ENCODE data around the gene NOS3.
"Not testable (repeated sequence)": the region's sequence is repeated elsewhere in the genome, so short reads cannot be mapped to it uniquely, and the experiment has no call there.

NOS3 gene

DNA sequence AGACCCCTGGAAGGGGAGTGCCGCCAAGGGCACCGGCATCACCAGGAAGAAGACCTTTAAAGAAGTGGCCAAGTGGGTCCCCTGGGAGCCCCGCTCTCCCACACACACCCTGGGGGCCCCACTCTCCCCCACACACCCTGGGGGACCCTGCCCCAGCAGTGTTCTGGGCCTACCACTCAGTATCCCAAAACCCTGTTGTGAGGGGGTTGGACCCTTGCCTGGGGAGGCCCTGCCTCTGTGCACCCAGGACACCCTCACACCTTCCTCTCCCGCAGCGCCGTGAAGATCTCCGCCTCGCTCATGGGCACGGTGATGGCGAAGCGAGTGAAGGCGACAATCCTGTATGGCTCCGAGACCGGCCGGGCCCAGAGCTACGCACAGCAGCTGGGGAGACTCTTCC is 10.7 kb downstream of the NOS3 start:
- no peak for DNase-seq (ENCODE audit: low read depth)

DNA sequence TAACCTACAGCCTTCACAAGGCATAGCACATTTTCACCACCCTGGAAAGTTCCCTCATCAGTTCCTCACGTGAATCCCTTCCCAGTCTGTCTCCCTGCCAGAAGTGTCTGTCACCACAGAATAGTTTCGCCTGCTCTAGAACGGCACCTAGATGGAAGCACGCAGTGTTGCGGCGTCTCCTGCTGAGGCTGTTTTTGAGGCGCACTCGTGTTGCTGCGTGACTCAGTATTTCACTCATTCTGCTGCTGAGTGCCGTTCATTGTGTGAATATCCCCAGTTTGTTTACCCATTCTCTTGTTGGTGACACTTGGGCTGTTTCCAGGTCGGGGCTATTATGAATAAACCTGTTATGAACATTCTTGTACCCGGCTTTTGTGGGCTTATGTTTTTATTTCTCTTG is 12.8 kb downstream of the NOS3 start:
- DNase-seq (ENCODE audit: low read depth) = no peak

DNA sequence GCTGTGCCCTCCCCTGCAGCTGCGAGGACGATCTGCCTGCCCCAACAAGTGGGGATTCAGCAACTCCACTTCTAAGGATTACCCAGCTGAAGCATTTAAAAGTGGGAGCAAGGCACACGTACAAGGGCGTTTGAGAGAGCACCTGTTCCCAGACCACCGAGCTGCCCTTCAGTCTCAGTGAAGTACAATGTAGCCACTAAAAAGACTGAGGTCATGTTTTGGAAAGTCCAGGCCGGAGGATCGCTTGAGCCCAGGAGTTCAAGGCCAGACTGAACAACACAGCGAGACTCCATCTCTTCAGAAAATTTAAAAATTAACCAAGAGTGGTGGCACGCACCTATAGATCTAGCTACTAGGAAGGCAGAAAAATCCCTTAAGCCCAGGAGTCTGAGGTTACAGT is 14.7 kb downstream of the NOS3 start:
- no peak for DNase-seq (ENCODE audit: low read depth)

DNA sequence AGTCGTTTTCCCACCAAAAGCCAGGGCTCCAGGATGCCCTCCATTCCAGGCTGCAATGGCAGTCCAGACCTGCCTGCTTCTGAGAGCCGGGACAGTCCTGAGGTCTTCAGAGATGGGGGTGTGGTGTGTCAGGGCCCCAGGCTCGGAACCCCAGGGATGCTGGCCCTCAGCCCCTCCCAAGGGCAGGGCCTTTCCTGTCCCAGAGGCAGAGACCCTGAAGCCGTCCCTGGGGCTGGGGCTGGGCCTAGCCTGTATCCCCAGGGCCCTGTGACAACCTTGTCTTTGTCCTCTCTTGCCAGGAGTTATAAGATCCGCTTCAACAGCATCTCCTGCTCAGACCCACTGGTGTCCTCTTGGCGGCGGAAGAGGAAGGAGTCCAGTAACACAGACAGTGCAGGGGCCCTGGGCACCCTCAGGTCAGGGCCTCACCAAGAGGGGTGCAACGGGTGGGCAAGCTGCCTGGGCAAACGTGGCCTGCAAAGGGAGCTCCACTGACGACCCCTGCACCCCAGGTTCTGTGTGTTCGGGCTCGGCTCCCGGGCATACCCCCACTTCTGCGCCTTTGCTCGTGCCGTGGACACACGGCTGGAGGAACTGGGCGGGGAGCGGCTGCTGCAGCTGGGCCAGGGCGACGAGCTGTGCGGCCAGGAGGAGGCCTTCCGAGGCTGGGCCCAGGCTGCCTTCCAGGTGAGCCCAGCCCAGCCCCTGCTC is 15.9 kb downstream of the NOS3 start:
- no peak for DNase-seq (ENCODE audit: low read depth)

DNA sequence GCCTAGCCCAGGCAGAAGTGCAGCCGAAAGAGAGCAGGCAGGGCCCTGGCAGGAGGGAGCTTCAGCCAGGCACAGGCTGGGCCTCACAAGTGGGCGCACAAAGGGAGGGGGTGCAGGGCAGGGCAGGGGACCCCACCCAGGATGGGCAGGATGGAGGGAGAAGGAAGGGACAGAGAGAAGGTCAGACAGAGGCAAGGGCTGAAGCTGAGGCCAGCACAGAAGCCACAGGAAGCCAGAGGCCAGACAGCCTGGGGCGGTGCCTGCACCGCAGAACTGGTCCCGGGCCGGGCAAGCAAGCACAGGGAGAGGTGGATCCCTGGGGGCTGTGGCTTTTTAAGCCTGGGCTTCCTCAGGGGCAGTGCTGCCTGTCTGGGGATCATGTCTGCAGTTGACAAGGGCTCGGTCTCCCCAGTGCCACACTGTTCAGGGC is 16.7 kb downstream of the NOS3 start:
- DNase-seq (ENCODE audit: low read depth) = no peak

DNA sequence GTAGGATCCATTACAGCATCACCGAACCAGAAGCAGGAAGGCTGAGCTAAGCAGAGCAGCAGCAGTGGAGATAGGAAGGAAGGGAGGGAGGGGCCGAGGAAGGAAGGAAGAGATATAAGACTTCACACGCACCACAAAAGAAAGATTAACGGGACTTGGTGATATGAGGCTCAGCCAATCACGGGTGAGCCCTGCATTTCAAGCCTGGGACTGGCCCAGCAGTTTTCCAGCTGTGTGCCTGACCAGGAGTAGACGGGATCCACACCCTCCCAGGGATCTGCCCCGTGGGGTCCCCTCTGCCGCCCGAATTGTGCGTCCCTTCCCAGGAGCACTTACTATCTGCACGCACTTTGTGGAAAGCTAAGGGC is 17.3 kb downstream of the NOS3 start:
- no peak for DNase-seq (ENCODE audit: low read depth)

DNA sequence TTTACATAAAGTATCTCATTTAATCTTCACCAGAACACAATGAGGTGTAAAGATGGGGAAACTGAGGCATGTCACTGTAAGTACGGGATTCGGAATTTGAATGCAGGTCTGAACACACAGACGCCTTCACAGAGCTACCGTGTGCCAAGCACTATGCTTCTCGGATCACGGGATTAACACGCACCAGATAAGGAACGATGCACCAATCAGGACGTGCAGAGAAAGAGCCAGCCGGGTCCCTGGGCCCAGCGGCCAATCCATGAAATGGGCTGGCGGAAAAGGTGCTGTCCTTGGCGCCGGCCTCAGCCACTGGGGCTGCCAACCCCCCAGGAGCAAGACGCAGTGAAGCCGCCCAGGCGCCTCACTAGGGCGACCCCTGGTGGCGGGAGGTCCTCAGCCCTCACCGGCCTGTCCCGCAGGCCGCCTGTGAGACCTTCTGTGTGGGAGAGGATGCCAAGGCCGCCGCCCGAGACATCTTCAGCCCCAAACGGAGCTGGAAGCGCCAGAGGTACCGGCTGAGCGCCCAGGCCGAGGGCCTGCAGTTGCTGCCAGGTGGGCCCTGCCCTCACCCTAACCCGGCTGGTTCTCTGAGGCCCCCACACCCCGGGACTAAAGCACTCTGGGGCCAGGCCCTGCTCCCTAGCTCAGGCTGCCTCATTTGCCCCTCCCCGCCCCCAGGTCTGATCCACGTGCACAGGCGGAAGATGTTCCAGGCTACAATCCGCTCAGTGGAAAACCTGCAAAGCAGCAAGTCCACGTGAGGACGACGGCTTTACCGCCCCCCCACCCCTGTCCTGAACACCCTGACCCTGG is 17.9 kb downstream of the NOS3 start:
- DNase-seq (ENCODE audit: low read depth) = no peak

DNA sequence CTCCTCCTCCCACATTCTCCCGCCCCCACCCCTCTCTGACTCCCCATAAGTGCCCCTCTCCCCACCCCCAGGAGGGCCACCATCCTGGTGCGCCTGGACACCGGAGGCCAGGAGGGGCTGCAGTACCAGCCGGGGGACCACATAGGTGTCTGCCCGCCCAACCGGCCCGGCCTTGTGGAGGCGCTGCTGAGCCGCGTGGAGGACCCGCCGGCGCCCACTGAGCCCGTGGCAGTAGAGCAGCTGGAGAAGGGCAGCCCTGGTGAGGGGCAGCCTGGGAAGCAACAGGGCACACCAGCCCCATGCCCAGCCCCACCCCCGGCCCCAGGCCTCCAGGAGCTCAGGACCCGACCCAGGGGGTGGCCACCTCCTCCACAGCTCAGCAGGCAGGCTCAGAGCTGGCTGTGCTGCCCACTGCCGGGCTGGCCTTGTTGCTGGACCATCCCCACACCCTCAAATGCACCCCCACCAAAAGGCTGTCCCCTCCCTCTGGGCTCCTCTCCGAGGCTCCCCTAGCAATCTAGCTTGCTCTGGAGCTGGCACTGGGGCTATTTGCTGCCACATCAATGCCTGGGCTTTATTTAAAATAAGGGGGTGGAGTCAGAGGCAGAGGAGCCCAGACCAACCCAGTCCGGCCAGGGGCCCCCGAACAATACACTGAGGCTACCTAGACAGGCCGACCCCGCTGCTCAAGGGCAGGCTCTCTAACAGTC is 18.7 kb downstream of the NOS3 start:
- DNase-seq (ENCODE audit: low read depth) = no peak

DNA sequence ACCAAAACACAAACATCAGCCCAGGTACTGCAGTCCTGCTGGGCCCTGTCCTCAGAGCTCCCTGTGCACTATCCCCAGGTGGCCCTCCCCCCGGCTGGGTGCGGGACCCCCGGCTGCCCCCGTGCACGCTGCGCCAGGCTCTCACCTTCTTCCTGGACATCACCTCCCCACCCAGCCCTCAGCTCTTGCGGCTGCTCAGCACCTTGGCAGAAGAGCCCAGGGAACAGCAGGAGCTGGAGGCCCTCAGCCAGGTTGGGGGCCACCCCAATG is 19.2 kb downstream of the NOS3 start:
- no peak for DNase-seq (ENCODE audit: low read depth)

DNA sequence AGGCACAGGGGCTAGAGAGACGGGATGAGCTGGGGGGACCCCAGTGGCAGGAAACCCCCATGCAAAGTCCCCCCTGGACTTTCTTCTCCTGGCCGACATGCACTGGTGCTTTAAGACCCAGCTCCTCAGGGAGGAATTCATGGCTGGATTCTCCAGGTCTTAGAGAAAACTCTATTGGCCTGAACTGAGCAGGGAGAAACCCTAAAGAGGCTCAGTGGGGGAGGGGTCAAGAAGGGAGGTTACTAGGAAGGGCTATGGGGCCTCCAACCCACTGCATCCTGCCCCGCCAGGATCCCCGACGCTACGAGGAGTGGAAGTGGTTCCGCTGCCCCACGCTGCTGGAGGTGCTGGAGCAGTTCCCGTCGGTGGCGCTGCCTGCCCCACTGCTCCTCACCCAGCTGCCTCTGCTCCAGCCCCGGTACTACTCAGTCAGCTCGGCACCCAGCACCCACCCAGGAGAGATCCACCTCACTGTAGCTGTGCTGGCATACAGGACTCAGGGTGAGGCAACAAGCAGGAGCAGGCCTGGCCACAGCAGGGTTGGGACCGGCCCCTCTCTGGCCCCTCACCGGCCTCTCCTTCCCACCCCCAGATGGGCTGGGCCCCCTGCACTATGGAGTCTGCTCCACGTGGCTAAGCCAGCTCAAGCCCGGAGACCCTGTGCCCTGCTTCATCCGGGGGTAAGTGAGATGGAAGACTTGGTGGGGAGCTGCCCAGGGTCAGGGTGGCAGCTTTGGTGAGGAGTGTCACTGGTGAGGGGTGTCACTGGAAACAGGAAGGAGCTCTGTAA is 19.7 kb downstream of the NOS3 start:
- no peak for DNase-seq (ENCODE audit: low read depth)

DNA sequence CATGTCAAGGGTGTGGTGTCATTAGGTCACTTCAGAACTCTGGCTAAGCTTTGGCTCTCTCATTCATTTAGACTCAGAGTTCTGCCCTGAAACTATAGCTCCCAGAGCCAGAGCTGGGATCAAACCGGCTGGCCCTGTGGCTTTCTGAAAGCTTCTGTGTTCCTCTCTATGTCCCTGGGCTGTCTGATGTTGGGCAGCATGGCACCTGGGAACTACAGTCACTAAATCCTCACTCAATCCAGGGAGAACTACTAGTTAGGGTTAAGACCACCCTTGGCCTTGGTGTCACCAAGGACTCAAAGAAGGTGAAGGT is 20.2 kb downstream of the NOS3 start:
- DNase-seq (ENCODE audit: low read depth) = no peak

DNA sequence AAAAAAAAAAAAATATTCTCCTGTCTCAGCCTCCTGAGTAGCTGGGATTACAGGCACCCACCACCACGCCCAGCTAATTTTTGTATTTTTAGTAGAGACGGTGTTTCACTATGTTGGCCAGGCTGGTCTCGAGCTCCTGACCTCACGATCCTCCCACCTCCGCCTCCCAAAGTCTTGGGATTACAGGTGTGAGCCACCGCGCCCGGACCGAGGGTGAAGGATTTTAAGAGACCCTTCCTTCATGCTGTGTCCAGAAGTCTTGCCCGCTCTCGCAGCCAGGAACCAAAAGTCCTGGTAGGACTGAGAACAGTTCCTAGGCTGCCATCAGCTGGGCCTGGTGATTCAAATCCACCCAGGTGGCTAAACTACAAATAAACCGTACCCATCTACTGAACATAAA is 20.8 kb downstream of the NOS3 start:
- DNase-seq (ENCODE audit: low read depth) = not testable (repeated sequence)

DNA sequence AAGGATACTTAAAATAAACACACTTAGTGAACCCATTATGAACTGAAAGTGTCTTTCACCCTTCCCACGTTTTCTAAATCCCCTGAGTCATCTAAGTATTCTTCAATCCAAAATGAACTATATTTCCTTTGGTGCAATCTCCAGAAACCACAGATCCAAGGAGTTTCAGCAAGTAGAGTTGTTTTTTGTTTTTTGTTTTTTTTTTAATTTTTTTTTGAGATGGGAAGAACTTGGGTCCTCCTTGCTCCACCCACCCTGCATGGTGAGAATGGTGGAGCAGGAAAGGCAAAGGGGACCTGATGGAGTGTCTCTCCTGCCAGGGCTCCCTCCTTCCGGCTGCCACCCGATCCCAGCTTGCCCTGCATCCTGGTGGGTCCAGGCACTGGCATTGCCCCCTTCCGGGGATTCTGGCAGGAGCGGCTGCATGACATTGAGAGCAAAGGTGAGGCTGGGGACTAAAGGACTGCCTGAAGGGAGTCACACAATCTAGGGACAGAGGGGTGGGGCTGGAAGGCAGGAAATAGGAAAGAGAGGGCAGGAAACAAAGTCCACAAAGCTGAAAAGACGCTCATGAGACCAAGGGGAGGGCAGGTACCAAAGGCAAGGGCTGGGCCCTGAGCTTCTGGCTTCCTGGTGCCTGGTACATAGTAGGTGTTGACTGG is 21.3 kb downstream of the NOS3 start:
- no peak for DNase-seq (ENCODE audit: low read depth)

DNA sequence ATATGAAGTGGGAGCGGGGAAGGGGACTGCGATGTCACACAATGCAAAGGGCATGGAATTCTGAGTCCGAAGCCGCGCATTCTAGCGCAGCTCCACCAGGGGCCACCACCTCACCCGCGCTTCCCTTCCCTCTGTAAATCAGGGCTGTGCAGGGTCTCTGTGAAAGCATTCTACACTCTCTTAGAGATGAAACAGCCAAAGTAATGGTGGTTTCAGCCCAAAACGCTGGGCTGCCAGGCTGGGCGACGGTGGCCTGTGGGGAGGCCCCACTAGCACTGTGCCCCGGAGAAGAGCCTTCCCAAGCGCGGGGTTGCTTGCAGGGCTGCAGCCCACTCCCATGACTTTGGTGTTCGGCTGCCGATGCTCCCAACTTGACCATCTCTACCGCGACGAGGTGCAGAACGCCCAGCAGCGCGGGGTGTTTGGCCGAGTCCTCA is 22.1 kb downstream of the NOS3 start:
- peak; percentile 19 for DNase-seq (ENCODE audit: low read depth)

DNA sequence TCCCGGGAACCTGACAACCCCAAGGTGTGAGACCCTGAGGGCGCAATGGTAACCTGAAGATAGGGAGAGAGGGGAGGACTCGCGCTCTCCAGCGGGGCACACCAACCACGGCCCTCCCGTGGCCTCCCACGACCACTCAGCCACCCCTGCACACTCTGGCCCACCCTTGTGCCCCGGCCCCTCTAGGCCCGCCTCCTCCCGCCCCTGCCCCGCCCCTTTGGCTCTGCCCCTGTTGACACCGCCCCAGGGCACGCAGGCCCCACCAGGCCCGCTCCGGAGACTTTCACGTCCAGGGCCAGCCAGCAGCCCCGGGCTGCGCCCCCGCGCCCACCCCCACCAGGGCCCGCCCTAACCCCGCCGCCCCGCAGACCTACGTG is 22.5 kb downstream of the NOS3 start:
- DNase-seq (ENCODE audit: low read depth) = no peak

DNA sequence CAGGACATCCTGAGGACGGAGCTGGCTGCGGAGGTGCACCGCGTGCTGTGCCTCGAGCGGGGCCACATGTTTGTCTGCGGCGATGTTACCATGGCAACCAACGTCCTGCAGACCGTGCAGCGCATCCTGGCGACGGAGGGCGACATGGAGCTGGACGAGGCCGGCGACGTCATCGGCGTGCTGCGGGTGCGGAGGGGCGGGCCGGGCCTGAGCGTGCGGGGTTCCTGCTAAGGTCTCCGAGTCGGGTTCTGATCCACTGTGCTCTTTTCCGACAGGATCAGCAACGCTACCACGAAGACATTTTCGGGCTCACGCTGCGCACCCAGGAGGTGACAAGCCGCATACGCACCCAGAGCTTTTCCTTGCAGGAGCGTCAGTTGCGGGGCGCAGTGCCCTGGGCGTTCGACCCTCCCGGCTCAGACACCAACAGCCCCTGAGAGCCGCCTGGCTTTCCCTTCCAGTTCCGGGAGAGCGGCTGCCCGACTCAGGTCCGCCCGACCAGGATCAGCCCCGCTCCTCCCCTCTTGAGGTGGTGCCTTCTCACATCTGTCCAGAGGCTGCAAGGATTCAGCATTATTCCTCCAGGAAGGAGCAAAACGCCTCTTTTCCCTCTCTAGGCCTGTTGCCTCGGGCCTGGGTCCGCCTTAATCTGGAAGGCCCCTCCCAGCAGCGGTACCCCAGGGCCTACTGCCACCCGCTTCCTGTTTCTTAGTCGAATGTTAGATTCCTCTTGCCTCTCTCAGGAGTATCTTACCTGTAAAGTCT is 23.1 kb downstream of the NOS3 start:
- peak; percentile 80 for DNase-seq (ENCODE audit: low read depth)

DNA sequence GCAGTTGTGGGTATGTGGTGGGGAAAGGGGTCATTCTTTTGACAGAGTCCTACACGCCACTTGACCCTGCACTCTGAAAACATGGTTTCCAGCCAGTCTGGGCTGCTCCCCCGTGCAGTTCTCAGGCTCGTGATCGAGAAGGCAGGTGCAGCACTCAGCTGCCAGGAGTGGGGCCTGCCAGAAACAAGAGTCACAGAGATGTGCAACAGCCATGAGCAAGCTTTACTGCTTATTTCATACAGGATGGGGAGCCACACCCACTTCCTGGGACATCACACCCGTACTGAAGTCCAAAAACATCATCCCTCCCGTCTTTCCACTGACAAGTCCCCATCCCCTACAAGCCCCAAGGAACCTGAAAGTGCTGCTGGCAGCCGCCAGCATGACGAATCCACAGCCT is 24.1 kb downstream of the NOS3 start:
- DNase-seq (ENCODE audit: low read depth) = no peak

DNA sequence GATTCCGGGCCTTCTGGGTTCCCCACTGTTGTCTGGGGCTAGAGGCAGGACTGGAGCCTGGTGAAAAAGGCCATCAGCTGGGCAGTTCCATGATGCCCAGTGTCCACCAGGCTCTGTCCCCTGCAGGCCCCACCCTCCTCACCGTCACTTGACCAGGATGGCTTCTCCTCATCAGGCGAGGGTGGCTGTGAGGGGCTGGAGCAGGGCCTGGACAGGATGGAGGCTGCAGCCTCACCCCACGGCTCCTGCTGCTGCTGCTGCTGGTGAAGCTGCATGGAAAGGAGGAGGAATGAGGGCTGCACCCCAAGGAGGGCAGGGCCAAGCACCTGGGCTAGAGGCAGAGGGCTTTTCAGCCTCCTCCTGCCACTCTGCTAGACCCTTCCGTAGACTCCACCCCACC is 25.1 kb downstream of the NOS3 start:
- DNase-seq (ENCODE audit: low read depth) = no peak

DNA sequence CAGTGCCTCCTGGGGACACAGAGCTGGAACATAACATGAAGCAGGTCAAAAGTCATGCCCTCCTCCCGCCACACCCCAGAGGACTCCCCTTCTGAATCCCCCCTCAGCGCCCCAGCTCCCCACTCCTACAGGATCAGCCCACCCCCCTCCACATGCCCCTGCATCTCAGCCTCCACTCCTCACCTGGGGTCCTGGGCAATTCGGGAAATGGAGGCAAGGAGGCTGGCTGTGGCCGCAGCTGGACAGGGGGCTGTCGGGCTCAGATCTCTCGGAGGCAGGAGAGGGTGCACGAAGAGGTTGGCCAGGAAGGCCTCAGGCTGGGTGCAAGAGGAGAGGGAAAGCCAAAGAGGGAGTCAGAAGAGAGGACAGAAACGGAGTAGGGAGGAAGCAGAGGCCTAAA is 25.7 kb downstream of the NOS3 start:
- DNase-seq (ENCODE audit: low read depth) = no peak

DNA sequence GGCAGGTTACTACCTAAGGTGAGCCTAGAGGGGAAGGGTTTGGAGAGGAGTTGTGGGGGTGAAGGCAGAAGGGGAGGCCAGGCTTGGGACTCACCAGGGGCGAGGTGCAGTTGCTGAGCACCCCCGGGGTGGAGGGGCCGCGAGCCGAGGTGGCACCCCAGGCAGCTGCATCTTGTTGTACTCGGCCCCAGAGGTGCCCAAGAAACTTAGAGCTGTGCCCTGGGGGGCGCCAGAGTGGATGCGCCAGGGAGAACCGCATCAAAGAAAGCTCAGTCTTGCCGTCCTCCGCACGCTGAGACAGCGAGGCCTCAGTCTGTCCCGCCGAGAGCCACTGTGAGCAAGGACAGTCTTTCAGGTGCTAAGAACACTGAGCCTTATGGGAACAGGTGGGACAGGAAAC is 26.1 kb downstream of the NOS3 start:
- no peak for DNase-seq (ENCODE audit: low read depth)

DNA sequence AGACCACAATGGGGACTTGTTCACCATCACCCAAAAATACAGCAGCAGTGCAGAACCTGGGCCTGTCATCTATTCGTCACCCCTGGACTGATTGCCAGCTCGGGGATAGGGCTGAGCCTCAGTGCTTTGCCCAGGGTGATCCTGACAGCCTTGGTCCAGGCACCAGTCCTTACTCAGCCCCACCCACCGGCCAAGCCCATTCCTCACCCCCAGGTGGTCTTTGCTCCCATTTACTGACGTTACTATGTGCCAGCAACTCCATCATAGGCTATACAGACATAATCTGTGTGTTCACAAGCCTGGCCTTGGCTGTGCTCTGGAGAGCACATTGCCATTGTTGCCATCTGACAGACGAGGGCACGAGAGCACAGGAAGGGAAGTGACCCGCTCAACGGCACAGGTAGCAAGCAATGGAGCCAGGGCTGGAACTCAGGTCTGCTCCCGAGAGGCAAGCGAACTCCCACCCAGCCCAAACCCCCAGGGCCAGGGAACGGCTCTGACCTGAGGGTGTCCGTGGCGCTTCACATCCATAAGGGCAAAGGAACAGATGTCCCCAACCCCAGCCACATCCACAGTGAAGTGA is 26.6 kb downstream of the NOS3 start:
- DNase-seq (ENCODE audit: low read depth) = no peak
